Liver (tissue), 9 donors: ENCODE measurements around the gene PCBP2. TPM values are rescaled to one million over a fixed set of nuclear protein-coding genes. Genes with fewer than 3 reads are reported as not detected.

ENCODE experiments used
- DNase-seq: peaks from one replicate; pipeline ENCODE4 v3.0.0-alpha.2; 2017; ENCODE audit warnings: low spot score
- H3K27ac ChIP-seq, 2 donors: one replicate each; pipeline ENCODE4 v1.7.0; 2013; ENCODE audit warnings: inconsistent platforms in 2 of 2, low read length in 2 of 2, control low read depth in 1 of 2, low read depth in 1 of 2, mild to moderate bottlenecking in 1 of 2
- H3K27me3 ChIP-seq, 4 donors: one replicate each; pipeline versions ENCODE4 v1.6.1 to v1.7.0; 2013; ENCODE audit warnings: low read length in 3 of 4, inconsistent platforms in 1 of 4, mild to moderate bottlenecking in 1 of 4, moderate library complexity in 1 of 4; ENCODE audit not compliant: control insufficient read depth in 4 of 4, insufficient read depth in 4 of 4
- H3K36me3 ChIP-seq, 4 donors: one replicate each; pipeline versions ENCODE4 v1.6.1 to v1.7.0; 2013; ENCODE audit warnings: low read length in 3 of 4, mild to moderate bottlenecking in 3 of 4, low read depth in 1 of 4, moderate library complexity in 1 of 4; ENCODE audit not compliant: control insufficient read depth in 4 of 4, insufficient read depth in 3 of 4
- H3K4me1 ChIP-seq, 4 donors: one replicate each; pipeline versions ENCODE4 v1.6.1 to v1.7.0; 2013; ENCODE audit warnings: low read length in 3 of 4, mild to moderate bottlenecking in 3 of 4, moderate library complexity in 1 of 4; ENCODE audit not compliant: control insufficient read depth in 4 of 4, insufficient read depth in 4 of 4
- H3K4me3 ChIP-seq, 3 donors: one replicate each; pipeline versions ENCODE4 v1.6.1 to v1.7.0; 2013; ENCODE audit warnings: low read length in 3 of 3, control low read depth in 1 of 3, low read depth in 1 of 3, mild to moderate bottlenecking in 1 of 3
- H3K9ac ChIP-seq, 2 donors: one replicate each; pipeline ENCODE4 v1.7.0; 2013; ENCODE audit warnings: low read length in 2 of 2, mild to moderate bottlenecking in 2 of 2, moderate library complexity in 2 of 2, control low read depth in 1 of 2, low read depth in 1 of 2
- H3K9me3 ChIP-seq, 4 donors: one replicate each; pipeline versions ENCODE4 v1.6.1 to v1.7.0; 2013; ENCODE audit warnings: low read length in 3 of 4; ENCODE audit not compliant: control insufficient read depth in 4 of 4
- EGR1 ChIP-seq, 2 donors: IDR thresholded peaks; 2 replicates each; pipeline ENCODE4 v1.6.1; 2016 to 2018; ENCODE audit warnings: antibody characterized with exemption in 2 of 2, low read depth in 2 of 2
- FOXA1 ChIP-seq: IDR thresholded peaks from 2 replicates; pipeline ENCODE4 v1.6.1; 2016; ENCODE audit warnings: antibody characterized with exemption
- FOXA2 ChIP-seq: IDR thresholded peaks from 2 replicates; pipeline ENCODE4 v1.6.1; 2016; ENCODE audit warnings: antibody characterized with exemption
- GABPA ChIP-seq, 2 donors: IDR thresholded peaks in 1 of 2; conservative IDR thresholded peaks in 1 of 2; 2 replicates each; pipeline ENCODE4 v1.6.1; 2016; ENCODE audit warnings: antibody characterized with exemption in 2 of 2, mild to moderate bottlenecking in 1 of 2, moderate library complexity in 1 of 2
- HNF4A ChIP-seq, 2 donors: conservative IDR thresholded peaks; 2 replicates each; pipeline ENCODE4 v1.6.1; 2016; ENCODE audit warnings: antibody characterized with exemption in 2 of 2, mild to moderate bottlenecking in 2 of 2
- JUND ChIP-seq, 2 donors: IDR thresholded peaks; 2 replicates each; pipeline ENCODE4 v1.6.1; 2016; ENCODE audit warnings: antibody characterized with exemption in 2 of 2
- NR2F2 ChIP-seq: IDR thresholded peaks from 2 replicates; pipeline ENCODE4 v1.6.1; 2016; ENCODE audit warnings: antibody characterized with exemption
- RAD21 ChIP-seq, 2 donors: IDR thresholded peaks; 2 replicates each; pipeline ENCODE4 v1.6.1; 2016; ENCODE audit warnings: antibody characterized with exemption in 2 of 2, mild to moderate bottlenecking in 2 of 2
- RXRA ChIP-seq, 2 donors: IDR thresholded peaks; 2 replicates each; pipeline ENCODE4 v1.6.1; 2017 to 2018; ENCODE audit warnings: antibody characterized with exemption in 2 of 2, mild to moderate bottlenecking in 1 of 2
- SP1 ChIP-seq: IDR thresholded peaks from 2 replicates; pipeline ENCODE4 v1.6.1; 2018; ENCODE audit warnings: antibody characterized with exemption, mild to moderate bottlenecking
- TAF1 ChIP-seq: conservative IDR thresholded peaks from 2 replicates; pipeline ENCODE4 v1.6.1; 2016; ENCODE audit warnings: antibody characterized with exemption, mild to moderate bottlenecking
- YY1 ChIP-seq: IDR thresholded peaks from 2 replicates; pipeline ENCODE4 v1.6.1; 2016; ENCODE audit warnings: antibody characterized with exemption, mild to moderate bottlenecking
- WGBS: extraction: QIAGEN DNeasy Blood & Tissue Kit; methylation state at CpG from one replicate; pipeline ENCODE4 v1.1.7; 2013; 5-methylcytosine and 5-hydroxymethylcytosine counted together
- polyA plus RNA-seq, 2 donors: library from polyadenylated mRNA; stranded (reverse) in 1 of 2; unstranded in 1 of 2; fragments of 200-250 nt in 1 of 2; fragments of >200 nt in 1 of 2; fragmentation: Nextera tagmentation in 1 of 2; extraction: Ambion mirVana in 1 of 2; gene quantifications; one replicate each; pipeline versions ENCODE4 v1.2.1 to v1.2.3, GENCODE V29; 2013 to 2015
- total RNA-seq, 2 donors: library from RNA; depleted of rRNA; stranded (reverse); fragments of >200 nt; gene quantifications; one replicate each; pipeline ENCODE4 v1.2.3, GENCODE V29; 2014
- TF ChIP-seq, protein P1 (sequence below): IDR thresholded peaks from 2 replicates; pipeline ENCODE4 v1.6.1; 2016; ENCODE audit warnings: antibody characterized with exemption, mild to moderate bottlenecking
- TF ChIP-seq, protein P2 (sequence below): IDR thresholded peaks from 2 replicates; pipeline ENCODE4 v1.6.1; 2016; ENCODE audit warnings: antibody characterized with exemption
- TF ChIP-seq, protein P3 (sequence below): IDR thresholded peaks from 2 replicates; pipeline ENCODE4 v1.6.1; 2016; ENCODE audit warnings: antibody characterized with exemption
- TF ChIP-seq, protein P4 (sequence below): IDR thresholded peaks from 2 replicates; pipeline ENCODE4 v1.6.1; 2016; ENCODE audit warnings: antibody characterized with exemption
- TF ChIP-seq, protein P5 (sequence below): fragments of 150-350 bp; IDR thresholded peaks from 2 replicates; pipeline ENCODE4 v1.5.1; 2017; ENCODE audit warnings: improper control_type of control experiment, low read depth, low read length; ENCODE audit not compliant: missing input control
- donor health status: healthy.
- donor health status: healthy.
- donor health status: healthy.
- donor health status: healthy.
- donor health status: healthy.

The PCBP2 gene
- total and polyA plus RNA-seq, 4 donors: 130 to 377 (median 223) TPM

DNA sequence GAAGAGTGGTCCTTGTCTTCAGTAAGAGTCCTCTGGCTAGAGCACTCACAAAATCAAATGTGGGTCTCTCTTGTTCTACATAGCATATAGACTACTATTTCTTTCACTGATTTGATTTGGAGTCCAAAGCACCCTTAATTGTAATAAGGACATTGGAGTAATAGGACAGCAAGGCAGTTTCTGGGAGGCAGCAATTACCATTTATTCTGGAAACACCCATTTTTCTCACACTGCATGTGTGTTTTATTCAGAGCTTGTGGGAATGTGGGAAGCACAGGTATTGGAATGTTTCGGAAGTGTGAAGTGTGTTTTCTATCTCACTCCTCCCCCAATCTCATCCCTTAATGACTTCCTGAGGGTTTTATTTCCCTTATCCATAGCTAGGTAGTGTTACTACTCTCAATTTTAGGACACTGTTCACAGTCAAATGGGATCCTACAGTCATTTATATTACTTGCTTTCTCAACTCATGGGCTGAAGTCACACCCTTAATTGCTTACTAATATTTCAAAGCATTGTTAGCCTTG lies 20.2 kb downstream of the PCBP2 start:
- no peak overlapping the region for H3K9ac ChIP-seq
- H3K9me3 ChIP-seq: no peaks in the 10 kb centered on the region
- no peak overlapping the region for H3K4me3 ChIP-seq
- H3K27ac ChIP-seq: no peak overlapping the region
- DNase-seq: no peak
- peaks cover 0 to 2% (median 0%) of the 10 kb centered on the region in 4 donors for H3K4me1 ChIP-seq
- TF ChIP-seq JUND (IDR thresholded peaks at IDR 0.05) (no peak), NR2F2 (no peak), HNF4A (conservative IDR thresholded peaks at IDR 0.05) (no peak), YY1 (no peak), RXRA (IDR thresholded peaks at IDR 0.05) (no peak)
- TF ChIP-seq, protein P1, sequence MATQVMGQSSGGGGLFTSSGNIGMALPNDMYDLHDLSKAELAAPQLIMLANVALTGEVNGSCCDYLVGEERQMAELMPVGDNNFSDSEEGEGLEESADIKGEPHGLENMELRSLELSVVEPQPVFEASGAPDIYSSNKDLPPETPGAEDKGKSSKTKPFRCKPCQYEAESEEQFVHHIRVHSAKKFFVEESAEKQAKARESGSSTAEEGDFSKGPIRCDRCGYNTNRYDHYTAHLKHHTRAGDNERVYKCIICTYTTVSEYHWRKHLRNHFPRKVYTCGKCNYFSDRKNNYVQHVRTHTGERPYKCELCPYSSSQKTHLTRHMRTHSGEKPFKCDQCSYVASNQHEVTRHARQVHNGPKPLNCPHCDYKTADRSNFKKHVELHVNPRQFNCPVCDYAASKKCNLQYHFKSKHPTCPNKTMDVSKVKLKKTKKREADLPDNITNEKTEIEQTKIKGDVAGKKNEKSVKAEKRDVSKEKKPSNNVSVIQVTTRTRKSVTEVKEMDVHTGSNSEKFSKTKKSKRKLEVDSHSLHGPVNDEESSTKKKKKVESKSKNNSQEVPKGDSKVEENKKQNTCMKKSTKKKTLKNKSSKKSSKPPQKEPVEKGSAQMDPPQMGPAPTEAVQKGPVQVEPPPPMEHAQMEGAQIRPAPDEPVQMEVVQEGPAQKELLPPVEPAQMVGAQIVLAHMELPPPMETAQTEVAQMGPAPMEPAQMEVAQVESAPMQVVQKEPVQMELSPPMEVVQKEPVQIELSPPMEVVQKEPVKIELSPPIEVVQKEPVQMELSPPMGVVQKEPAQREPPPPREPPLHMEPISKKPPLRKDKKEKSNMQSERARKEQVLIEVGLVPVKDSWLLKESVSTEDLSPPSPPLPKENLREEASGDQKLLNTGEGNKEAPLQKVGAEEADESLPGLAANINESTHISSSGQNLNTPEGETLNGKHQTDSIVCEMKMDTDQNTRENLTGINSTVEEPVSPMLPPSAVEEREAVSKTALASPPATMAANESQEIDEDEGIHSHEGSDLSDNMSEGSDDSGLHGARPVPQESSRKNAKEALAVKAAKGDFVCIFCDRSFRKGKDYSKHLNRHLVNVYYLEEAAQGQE: no peak
- no peaks in the 10 kb centered on the region for H3K27me3 ChIP-seq
- WGBS: 88% methylated on average over 1 of the region's 1 CpG
- peaks cover 24 to 97% (median 89%) of the 10 kb centered on the region in 4 donors for H3K36me3 ChIP-seq

DNA sequence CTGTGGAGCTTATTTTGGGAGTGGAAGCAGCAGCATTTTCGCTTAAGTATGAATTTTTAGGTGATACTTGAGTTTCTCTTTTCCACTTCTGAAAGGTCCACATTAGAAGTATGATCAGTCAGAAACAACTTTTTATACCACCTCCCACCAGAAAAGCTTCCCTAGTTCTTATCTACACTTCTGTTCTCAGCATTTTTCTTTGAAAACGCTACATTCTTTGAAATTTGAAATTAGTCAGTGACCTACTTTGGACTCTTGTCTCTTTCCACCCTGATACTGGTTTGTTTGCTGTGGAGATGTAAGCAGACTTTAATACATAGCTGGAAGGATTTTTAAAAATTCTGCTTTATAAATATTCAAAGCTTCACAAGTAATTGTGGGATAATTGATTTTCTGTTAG lies 22.2 kb downstream of the PCBP2 start:
- Histone ChIP-seq H3K9ac (no peak overlapping the region), H3K27me3 (no peaks in the 10 kb centered on the region), H3K27ac (no peak overlapping the region), H3K9me3 (no peaks in the 10 kb centered on the region), H3K4me3 (no peak overlapping the region), H3K4me1 (peaks cover 0 to 2% (median 0%) of the 10 kb centered on the region in 4 donors), H3K36me3 (peaks cover 12 to 91% (median 78%) of the 10 kb centered on the region in 4 donors)
- WGBS: 75% methylated on average over 2 of the region's 2 CpGs
- TF ChIP-seq YY1 (no peak), TAF1 (no peak), NR2F2 (no peak), FOXA1 (no peak), JUND (IDR thresholded peaks at IDR 0.05) (no peak), RXRA (IDR thresholded peaks at IDR 0.05) (no peak), SP1 (no peak), GABPA (IDR thresholded peaks at IDR 0.05 in 1 of 2, conservative IDR thresholded peaks at IDR 0.05 in 1 of 2) (no peak), EGR1 (IDR thresholded peaks at IDR 0.05; ENCODE audit: low read depth in 2 of 2) (no peak), RAD21 (IDR thresholded peaks at IDR 0.05) (no peak), FOXA2 (no peak), HNF4A (conservative IDR thresholded peaks at IDR 0.05) (no peak)
- TF ChIP-seq, protein P2, sequence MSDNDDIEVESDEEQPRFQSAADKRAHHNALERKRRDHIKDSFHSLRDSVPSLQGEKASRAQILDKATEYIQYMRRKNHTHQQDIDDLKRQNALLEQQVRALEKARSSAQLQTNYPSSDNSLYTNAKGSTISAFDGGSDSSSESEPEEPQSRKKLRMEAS: no peak
- TF ChIP-seq, protein P1: no peak
- TF ChIP-seq, protein P3, sequence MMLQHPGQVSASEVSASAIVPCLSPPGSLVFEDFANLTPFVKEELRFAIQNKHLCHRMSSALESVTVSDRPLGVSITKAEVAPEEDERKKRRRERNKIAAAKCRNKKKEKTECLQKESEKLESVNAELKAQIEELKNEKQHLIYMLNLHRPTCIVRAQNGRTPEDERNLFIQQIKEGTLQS: no peak
- TF ChIP-seq, protein P4, sequence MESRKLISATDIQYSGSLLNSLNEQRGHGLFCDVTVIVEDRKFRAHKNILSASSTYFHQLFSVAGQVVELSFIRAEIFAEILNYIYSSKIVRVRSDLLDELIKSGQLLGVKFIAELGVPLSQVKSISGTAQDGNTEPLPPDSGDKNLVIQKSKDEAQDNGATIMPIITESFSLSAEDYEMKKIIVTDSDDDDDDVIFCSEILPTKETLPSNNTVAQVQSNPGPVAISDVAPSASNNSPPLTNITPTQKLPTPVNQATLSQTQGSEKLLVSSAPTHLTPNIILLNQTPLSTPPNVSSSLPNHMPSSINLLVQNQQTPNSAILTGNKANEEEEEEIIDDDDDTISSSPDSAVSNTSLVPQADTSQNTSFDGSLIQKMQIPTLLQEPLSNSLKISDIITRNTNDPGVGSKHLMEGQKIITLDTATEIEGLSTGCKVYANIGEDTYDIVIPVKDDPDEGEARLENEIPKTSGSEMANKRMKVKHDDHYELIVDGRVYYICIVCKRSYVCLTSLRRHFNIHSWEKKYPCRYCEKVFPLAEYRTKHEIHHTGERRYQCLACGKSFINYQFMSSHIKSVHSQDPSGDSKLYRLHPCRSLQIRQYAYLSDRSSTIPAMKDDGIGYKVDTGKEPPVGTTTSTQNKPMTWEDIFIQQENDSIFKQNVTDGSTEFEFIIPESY: no peak
- TF ChIP-seq, protein P5, sequence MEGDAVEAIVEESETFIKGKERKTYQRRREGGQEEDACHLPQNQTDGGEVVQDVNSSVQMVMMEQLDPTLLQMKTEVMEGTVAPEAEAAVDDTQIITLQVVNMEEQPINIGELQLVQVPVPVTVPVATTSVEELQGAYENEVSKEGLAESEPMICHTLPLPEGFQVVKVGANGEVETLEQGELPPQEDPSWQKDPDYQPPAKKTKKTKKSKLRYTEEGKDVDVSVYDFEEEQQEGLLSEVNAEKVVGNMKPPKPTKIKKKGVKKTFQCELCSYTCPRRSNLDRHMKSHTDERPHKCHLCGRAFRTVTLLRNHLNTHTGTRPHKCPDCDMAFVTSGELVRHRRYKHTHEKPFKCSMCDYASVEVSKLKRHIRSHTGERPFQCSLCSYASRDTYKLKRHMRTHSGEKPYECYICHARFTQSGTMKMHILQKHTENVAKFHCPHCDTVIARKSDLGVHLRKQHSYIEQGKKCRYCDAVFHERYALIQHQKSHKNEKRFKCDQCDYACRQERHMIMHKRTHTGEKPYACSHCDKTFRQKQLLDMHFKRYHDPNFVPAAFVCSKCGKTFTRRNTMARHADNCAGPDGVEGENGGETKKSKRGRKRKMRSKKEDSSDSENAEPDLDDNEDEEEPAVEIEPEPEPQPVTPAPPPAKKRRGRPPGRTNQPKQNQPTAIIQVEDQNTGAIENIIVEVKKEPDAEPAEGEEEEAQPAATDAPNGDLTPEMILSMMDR: no peak
- no peak for DNase-seq
